ENCODE measurements around the gene DLGAP1.

Gene DLGAP1

DNA sequence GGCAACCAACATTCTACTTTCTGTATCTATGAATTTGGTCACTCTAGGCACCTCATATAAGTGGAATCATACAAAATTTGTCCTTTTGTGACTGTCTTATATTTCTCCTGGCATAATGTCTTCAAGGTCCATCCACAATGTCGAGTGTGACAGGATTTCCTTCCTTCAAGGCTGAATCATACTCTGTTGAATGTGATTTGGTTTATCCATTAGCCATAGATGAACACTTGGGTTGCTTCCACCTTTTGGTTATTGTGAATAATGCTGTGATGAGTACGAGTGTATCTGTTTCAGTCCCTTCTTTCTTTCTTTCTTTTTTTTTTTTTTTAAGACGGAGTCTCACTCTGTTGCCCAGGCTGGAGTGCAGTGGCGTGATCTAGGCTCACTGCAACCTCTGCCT, 693.8 kb downstream of the DLGAP1 start:
- ChIA-PET CTCF (interaction anchor here (1.4 kb wide), 1 partner anchor 237 kb away, joined by 5 read pairs; no protein-coding TSS in a partner anchor), POLR2A (no interaction called here)
- no peak overlapping the region for H3K4me3 ChIP-seq (ENCODE audit: low read depth, low read length)
- TF ChIP-seq ZNF239 (tag by site-specific recombination; IDR thresholded peaks at IDR 0.05) (no peak), ZNF555 (tag by site-specific recombination; conservative IDR thresholded peaks at IDR 0.05) (no peak), ZNF211 (tag by site-specific recombination; IDR thresholded peaks at IDR 0.05; ENCODE audit: low read depth) (no peak), ZNF529 (tag by site-specific recombination; IDR thresholded peaks at IDR 0.05; ENCODE audit: insufficient replicate concordance) (no peak), ZBTB20 (tag by site-specific recombination; IDR thresholded peaks at IDR 0.05) (no peak), ZNF423 (tag by site-specific recombination; IDR thresholded peaks at IDR 0.05) (no peak), OVOL3 (tag by site-specific recombination; IDR thresholded peaks at IDR 0.05) (no peak), ZNF768 (tag by site-specific recombination; IDR thresholded peaks at IDR 0.05) (no peak)
- TF ChIP-seq, protein P1, sequence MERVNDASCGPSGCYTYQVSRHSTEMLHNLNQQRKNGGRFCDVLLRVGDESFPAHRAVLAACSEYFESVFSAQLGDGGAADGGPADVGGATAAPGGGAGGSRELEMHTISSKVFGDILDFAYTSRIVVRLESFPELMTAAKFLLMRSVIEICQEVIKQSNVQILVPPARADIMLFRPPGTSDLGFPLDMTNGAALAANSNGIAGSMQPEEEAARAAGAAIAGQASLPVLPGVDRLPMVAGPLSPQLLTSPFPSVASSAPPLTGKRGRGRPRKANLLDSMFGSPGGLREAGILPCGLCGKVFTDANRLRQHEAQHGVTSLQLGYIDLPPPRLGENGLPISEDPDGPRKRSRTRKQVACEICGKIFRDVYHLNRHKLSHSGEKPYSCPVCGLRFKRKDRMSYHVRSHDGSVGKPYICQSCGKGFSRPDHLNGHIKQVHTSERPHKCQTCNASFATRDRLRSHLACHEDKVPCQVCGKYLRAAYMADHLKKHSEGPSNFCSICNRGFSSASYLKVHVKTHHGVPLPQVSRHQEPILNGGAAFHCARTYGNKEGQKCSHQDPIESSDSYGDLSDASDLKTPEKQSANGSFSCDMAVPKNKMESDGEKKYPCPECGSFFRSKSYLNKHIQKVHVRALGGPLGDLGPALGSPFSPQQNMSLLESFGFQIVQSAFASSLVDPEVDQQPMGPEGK (tag by site-specific recombination; IDR thresholded peaks at IDR 0.05), result no peak
- no peaks in the 10 kb centered on the region for H3K9me3 ChIP-seq (ENCODE audit: control insufficient read depth, insufficient read depth, low read depth, low read length)
- H3K27ac ChIP-seq (ENCODE audit: extremely low read depth, low read depth, low read length), result no peak overlapping the region
- no peaks in the 10 kb centered on the region for H3K36me3 ChIP-seq (ENCODE audit: control insufficient read depth in 2 of 2, insufficient read depth in 1 of 2, low read length in 2 of 2)
- no peaks in the 10 kb centered on the region for H3K4me1 ChIP-seq (ENCODE audit: control insufficient read depth, insufficient read depth, low read length)

DNA sequence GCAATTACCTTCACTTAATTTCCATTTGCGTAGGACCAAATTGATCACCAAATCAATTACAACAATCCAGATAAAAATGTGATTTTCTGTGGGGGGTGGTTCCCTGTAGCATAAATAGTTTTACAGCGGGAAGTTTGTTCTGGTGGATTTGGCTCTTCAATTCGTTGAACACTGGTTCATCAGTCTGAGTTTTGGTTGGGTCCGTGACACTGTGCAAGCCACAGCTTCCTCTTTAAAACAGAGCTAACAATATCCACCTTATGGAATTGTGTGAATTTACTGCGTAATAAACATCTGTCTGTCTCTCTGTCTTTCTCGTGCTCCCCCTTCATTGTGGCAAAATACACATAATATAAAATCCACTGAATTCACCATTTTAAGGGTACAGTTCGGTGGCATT, 694.4 kb downstream of the DLGAP1 start:
- no peak for TF ChIP-seq ZFP41 (tag by site-specific recombination; IDR thresholded peaks at IDR 0.05; ENCODE audit: borderline replicate concordance)
- H3K36me3 ChIP-seq (ENCODE audit: control insufficient read depth in 2 of 2, insufficient read depth in 1 of 2, low read length in 2 of 2), result no peaks in the 10 kb centered on the region
- H3K9me3 ChIP-seq (ENCODE audit: control insufficient read depth, insufficient read depth, low read depth, low read length), result no peaks in the 10 kb centered on the region
- no peak overlapping the region for H3K27ac ChIP-seq (ENCODE audit: extremely low read depth, low read depth, low read length)
- ChIA-PET CTCF (interaction anchor here (1.4 to 1.5 kb wide), 2 partner anchors 94 to 108 kb away, joined by 3 to 4 read pairs; no protein-coding TSS in a partner anchor), POLR2A (no interaction called here)
- H3K4me3 ChIP-seq (ENCODE audit: low read depth, low read length), result no peak overlapping the region
- H3K4me1 ChIP-seq (ENCODE audit: control insufficient read depth, insufficient read depth, low read length), result no peaks in the 10 kb centered on the region

DNA sequence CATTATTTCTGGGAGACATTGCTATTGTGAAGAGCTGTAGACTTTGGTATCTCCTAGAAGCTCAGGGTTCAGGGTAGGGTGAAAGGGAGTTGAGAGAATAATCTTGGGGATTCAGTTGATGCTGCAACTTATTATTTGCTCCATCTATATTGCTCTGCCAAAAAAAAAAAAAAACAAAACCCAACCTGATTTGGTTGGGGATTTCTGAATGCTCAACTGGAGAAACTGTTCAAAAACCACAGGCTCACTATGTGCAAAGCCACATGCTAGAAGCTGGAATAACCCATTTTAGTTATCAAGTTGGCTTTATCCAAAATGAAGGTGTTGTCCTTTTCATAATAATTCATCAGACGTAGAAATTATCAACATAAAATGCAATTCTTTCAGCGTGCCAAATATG, 696.0 kb downstream of the DLGAP1 start:
- Histone ChIP-seq H3K4me3 (ENCODE audit: low read depth, low read length) (no peak overlapping the region), H3K9me3 (ENCODE audit: control insufficient read depth, insufficient read depth, low read depth, low read length) (no peaks in the 10 kb centered on the region), H3K4me1 (ENCODE audit: control insufficient read depth, insufficient read depth, low read length) (no peaks in the 10 kb centered on the region), H3K27ac (ENCODE audit: extremely low read depth, low read depth, low read length) (no peak overlapping the region), H3K36me3 (ENCODE audit: control insufficient read depth in 2 of 2, insufficient read depth in 1 of 2, low read length in 2 of 2) (no peaks in the 10 kb centered on the region)
- TF ChIP-seq MZF1 (tag by site-specific recombination; IDR thresholded peaks at IDR 0.05; ENCODE audit: borderline replicate concordance) (no peak), ZNF549 (tag by site-specific recombination; IDR thresholded peaks at IDR 0.05) (no peak), KLF10 (tag by site-specific recombination; IDR thresholded peaks at IDR 0.05) (no peak), SCRT2 (tag by site-specific recombination; IDR thresholded peaks at IDR 0.05) (no peak), ZNF707 (tag by site-specific recombination; IDR thresholded peaks at IDR 0.05) (no peak), ZNF354C (tag by site-specific recombination; IDR thresholded peaks at IDR 0.05; ENCODE audit: borderline replicate concordance, low read depth) (no peak), ZNF157 (tag by site-specific recombination; IDR thresholded peaks at IDR 0.05) (no peak), ZNF76 (tag by site-specific recombination; IDR thresholded peaks at IDR 0.05; ENCODE audit: borderline replicate concordance, low read depth) (no peak), ZNF175 (tag by site-specific recombination; IDR thresholded peaks at IDR 0.05) (no peak), ZNF560 (tag by site-specific recombination; IDR thresholded peaks at IDR 0.05; ENCODE audit: borderline replicate concordance) (no peak), ZNF610 (tag by site-specific recombination; IDR thresholded peaks at IDR 0.05; ENCODE audit: borderline replicate concordance) (no peak), REPIN1 (tag by site-specific recombination; IDR thresholded peaks at IDR 0.05; ENCODE audit: low read depth) (no peak), ZNF394 (tag by site-specific recombination; IDR thresholded peaks at IDR 0.05; ENCODE audit: borderline replicate concordance) (no peak), BCL11A (tag by site-specific recombination; IDR thresholded peaks at IDR 0.05; ENCODE audit: low read depth) (no peak), ZNF426 (tag by site-specific recombination; IDR thresholded peaks at IDR 0.05) (no peak), ZNF366 (tag by site-specific recombination; conservative IDR thresholded peaks at IDR 0.05) (no peak)
- TF ChIP-seq, protein P2, sequence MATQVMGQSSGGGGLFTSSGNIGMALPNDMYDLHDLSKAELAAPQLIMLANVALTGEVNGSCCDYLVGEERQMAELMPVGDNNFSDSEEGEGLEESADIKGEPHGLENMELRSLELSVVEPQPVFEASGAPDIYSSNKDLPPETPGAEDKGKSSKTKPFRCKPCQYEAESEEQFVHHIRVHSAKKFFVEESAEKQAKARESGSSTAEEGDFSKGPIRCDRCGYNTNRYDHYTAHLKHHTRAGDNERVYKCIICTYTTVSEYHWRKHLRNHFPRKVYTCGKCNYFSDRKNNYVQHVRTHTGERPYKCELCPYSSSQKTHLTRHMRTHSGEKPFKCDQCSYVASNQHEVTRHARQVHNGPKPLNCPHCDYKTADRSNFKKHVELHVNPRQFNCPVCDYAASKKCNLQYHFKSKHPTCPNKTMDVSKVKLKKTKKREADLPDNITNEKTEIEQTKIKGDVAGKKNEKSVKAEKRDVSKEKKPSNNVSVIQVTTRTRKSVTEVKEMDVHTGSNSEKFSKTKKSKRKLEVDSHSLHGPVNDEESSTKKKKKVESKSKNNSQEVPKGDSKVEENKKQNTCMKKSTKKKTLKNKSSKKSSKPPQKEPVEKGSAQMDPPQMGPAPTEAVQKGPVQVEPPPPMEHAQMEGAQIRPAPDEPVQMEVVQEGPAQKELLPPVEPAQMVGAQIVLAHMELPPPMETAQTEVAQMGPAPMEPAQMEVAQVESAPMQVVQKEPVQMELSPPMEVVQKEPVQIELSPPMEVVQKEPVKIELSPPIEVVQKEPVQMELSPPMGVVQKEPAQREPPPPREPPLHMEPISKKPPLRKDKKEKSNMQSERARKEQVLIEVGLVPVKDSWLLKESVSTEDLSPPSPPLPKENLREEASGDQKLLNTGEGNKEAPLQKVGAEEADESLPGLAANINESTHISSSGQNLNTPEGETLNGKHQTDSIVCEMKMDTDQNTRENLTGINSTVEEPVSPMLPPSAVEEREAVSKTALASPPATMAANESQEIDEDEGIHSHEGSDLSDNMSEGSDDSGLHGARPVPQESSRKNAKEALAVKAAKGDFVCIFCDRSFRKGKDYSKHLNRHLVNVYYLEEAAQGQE (tag by site-specific recombination; IDR thresholded peaks at IDR 0.05), result no peak
- ChIA-PET CTCF (interaction anchor here (0.6 to 4.1 kb wide), 3 partner anchors 12 to 239 kb away, joined by 3 to 28 read pairs (median 3); no protein-coding TSS in a partner anchor), POLR2A (no interaction called here)
